ENCODE results near the gene UBQLN1. TPM values are rescaled to one million over a fixed set of nuclear protein-coding genes. Genes with fewer than 3 reads are reported as not detected.
"Not testable (repeated sequence)": the region's sequence is repeated elsewhere in the genome, so short reads cannot be mapped to it uniquely, and the experiment has no call there.

UBQLN1 gene
- total RNA-seq, 2 donors from 2014 or later, result 96.8 to 118 TPM

DNA sequence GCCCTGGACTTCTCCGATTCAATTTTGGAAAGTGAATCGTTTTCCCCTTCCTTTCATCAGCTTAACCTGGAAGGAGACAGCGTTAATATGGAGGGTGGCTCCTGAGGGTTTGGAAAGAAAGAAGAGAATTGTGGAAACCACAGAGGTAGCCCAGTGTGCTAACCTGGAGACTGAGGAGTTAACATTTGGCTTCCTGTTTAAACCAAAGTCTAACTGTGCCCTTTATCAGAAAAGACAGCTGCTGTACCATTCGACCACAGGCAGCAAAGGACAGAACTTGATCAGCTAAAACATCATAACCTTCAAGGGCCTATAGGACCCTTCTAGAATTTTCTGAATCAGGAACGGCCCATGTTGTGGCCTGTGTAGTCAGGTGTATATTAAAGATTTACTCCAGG lies 84.1 kb downstream of the UBQLN1 start:
- ATAC-seq, result peak; percentile 4 to 19
- no peak for DNase-seq (ENCODE audit: low spot score in 2 of 2)
- Mint-ChIP-seq H3K36me3 (peaks cover 6 to 16% of the 10 kb centered on the region in 2 donors), H3K27ac (peak overlapping the region; percentile 81 to 93), H3K9me3 (no peaks in the 10 kb centered on the region)

DNA sequence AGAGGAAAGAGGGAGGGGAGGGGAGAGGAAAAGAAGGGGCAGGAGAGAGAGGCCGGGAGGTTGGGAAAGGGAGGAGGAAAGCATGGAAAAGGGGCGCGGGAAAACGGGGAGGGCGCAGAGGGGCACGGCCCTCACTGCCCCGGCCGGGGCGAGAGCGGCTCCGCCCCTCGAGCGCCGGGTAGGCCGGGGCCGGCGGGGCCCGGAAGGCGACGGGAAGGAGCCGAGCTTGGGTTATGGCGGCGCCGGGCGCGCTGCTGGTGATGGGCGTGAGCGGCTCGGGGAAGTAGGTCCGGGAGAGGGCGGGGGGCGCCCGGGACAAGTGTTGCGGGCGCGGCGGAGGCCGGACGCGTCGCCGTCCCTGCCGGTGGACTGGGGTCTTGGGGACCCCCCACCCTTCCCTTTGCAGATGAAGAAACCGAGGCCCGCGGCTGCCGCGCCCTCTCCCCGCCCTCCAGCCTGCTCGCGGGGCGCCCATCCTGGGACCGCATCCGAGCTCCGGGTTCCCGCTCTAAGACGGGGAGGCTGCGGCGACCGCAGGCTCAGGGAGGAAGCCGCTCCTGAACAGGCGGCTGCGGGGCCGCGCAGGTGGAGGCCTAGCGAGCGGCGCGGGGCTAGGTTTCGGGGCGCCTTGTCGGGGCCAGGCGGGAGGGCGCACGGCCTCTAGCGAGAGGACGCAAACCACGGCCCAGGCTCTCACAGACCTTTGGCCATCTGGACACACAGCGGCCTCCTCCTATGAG lies 84.6 kb downstream of the UBQLN1 start, which contains the start of gene IDNK:
Gene IDNK, plus strand, starts transcription at position 205 of the 740 bp plus-strand sequence. Its CDS starts 29 bp downstream, at position 234.
- no peaks in the 10 kb centered on the region for H3K9me3 Mint-ChIP-seq
- peaks cover 6 to 16% of the 10 kb centered on the region in 2 donors for H3K36me3 Mint-ChIP-seq
- ATAC-seq (peak; percentile 72 to 90), DNase-seq (ENCODE audit: low spot score in 2 of 2) (peak; percentile 68 to 74)
- H3K27ac Mint-ChIP-seq, result peak within 1 kb of the TSS; percentile 93 to 99

DNA sequence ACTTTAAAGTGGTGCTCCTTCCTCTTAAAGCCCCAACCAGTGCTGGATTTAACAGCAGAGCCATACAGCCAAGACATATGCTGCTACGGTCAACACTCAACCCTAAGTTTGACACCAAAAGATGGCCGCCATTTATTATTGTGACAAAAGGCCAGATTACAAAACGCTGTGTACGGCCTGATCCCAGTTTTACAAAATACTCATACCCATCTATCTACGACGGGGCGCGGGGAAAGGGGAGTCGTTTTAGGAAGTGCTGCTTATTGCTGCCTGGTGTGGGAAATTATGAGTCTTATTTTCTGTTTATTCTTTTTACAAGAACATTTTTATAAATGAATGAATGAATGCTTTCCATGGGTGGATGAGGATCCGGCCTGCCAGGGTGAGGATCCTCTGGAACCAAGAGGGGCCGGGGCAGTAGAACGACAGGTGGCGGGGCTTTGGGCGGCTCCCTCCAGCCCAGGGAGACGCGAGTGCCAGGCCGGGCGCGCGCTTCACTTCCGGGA lies 85.3 kb downstream of the UBQLN1 start:
- DNase-seq (ENCODE audit: low spot score in 2 of 2) (no peak), ATAC-seq (peak; percentile 48 to 60)
- Mint-ChIP-seq H3K36me3 (peaks cover 6 to 16% of the 10 kb centered on the region in 2 donors), H3K9me3 (no peaks in the 10 kb centered on the region), H3K27ac (peak overlapping the region; percentile 93 to 99)

DNA sequence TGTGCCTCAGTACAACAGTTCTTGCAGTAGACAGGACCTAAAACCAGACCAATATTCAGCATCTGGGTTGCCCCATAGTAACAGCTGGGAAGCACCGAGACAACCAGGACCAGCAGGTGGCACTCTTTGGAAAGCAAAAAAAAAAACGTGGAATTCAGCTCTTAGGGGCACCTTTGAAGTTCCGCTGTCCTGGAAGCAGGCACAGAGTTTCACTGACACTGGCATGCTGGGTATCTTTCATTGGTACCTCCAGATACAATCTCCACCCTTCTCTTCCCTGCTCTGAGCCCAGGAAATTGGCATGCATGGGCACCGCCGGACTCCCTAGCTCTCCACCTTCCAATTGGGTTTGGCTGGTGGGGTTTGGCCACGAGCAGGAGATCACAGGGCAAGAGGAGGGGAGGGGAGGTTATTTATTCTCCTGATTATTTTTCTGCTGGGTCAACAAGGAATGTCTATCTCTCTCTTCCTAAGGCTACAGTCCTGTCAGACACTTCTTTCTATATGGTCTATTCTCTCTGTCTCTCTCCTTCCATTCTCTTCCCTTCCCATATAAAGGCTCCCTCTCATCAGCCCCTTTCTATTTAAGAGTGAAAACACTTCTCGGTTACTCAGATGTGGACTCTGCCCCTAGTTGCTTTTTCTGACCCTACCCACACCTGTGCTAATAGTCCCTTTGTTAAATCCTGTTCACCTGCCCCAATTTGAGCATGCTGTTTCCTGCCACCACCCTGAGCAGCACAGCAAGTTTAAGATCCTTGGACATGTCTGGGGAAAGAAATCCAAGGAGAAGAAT lies 86.7 kb downstream of the UBQLN1 start:
- ATAC-seq (peak; percentile 14 to 30), DNase-seq (ENCODE audit: low spot score in 2 of 2) (peak in 1 of 2 donors; percentile 48)
- H3K9me3 Mint-ChIP-seq, result no peaks in the 10 kb centered on the region
- peaks cover 6% of the 10 kb centered on the region in 2 donors for H3K36me3 Mint-ChIP-seq
- H3K27ac Mint-ChIP-seq, result no peak overlapping the region

DNA sequence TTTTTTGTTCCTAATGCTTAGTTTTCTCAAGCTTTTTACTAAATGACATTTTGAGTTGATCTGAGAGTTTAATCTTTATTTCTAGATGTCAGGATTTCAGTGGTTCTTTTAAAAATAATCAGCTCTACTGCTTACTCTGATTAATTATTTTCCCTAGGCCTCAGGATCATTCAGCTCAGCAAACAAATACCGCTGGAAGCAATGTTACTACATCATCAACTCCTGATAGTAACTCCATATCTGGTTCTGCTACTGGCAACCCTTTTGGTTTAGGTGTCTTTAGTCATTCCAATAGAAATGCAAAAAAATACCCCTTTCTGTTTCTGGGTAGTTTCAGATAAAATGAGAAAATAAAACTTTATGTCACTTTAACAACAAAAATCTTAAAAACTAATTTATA lies 90.5 kb downstream of the UBQLN1 start:
- no peak for ATAC-seq
- DNase-seq (ENCODE audit: low spot score in 2 of 2), result no peak
- H3K9me3 Mint-ChIP-seq, result no peaks in the 10 kb centered on the region
- no peak overlapping the region for H3K27ac Mint-ChIP-seq
- peaks cover 0 to 2% of the 10 kb centered on the region in 2 donors for H3K36me3 Mint-ChIP-seq

DNA sequence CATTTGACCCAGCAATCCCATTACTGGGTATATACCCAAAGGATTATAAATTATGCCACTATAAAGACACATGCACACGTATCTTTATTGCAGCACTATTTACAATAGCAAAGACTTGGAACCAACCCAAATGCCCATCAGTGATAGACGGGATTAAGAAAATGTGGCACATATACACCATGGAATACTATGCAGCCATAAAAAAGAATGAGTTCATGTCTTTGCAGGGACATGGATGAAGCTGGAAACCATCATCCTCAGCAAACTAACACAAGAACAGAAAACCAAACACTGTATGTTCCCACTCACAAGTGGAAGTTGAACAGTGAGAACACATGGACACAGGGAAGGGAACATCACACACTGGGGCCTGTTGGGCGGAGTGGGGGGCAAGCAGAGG lies 94.5 kb downstream of the UBQLN1 start:
- H3K9me3 Mint-ChIP-seq; H3K27ac Mint-ChIP-seq; H3K36me3 Mint-ChIP-seq; ATAC-seq; DNase-seq (ENCODE audit: low spot score in 2 of 2): not testable (repeated sequence)

Other genes starting within 250 kb of the UBQLN1 start
- gene FRMD3, start 169.6 kb downstream of the UBQLN1 start, total RNA-seq, result under 1 TPM; 0.25 to 0.64 TPM
- 1 to 10 TPM in 1 of 2 donors, under 1 TPM in 1; 0.89 to 4.7 TPM for gene IDNK, start 84.8 kb downstream of the UBQLN1 start, total RNA-seq
- 1 to 10 TPM; 4.3 to 7.7 TPM for gene GKAP1, start 109.8 kb upstream of the UBQLN1 start, total RNA-seq
- 1 to 10 TPM; 4.7 to 4.9 TPM for gene KIF27, start 213.5 kb upstream of the UBQLN1 start, total RNA-seq

All from activated naive CD4-positive, alpha-beta T cell treated with anti-CD3 and anti-CD28 coated beads, Interleukin-2, amount 50 U/mL, for 72 hours (primary cell).